ENCODE data around the gene VSX2.
A peak's percentile ranks its signal among the peaks of the same experiment; 100 is the strongest.

Gene VSX2

DNA sequence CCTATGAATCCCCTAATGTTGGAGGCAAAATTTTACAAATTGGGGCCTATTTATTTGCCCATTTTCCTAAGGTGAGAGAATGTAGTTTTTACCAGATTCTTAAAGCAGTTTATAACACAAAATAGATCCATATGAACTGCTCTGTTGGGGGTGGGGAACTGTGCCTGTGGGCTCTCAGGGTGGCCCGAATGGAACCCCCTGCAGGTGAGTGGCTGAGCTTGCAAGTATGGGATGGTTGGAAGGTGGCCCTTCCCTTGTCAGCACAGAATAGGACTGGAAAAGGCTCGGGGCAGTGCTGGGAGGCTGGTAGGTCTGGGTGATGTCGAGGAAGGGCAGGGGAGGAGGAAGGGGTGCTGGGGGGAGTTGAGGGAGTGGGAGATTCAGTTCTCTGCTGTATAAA lies 4.9 kb downstream of the VSX2 start:
- H3K36me3 ChIP-seq (ENCODE audit: control insufficient read depth, insufficient read depth, low read length): no peaks in the 10 kb centered on the region
- no peak for DNase-seq (ENCODE audit: low read depth, low spot score)
- no peak overlapping the region for H3K27ac ChIP-seq (ENCODE audit: low read length)
- H3K4me1 ChIP-seq (ENCODE audit: control insufficient read depth, insufficient read depth, low read length): peaks cover 9% of the 10 kb centered on the region
- no CpG with 5 or more reads among the region's 3 CpGs for WGBS (ENCODE audit: insufficient coverage, insufficient read length)
- no peaks in the 10 kb centered on the region for H3K9me3 ChIP-seq (ENCODE audit: control insufficient read depth, insufficient read depth, low read length)
- no peak overlapping the region for H3K4me3 ChIP-seq (ENCODE audit: low read length)
- peaks cover 47% of the 10 kb centered on the region for H3K27me3 ChIP-seq (ENCODE audit: control insufficient read depth, insufficient read depth, low read length)

DNA sequence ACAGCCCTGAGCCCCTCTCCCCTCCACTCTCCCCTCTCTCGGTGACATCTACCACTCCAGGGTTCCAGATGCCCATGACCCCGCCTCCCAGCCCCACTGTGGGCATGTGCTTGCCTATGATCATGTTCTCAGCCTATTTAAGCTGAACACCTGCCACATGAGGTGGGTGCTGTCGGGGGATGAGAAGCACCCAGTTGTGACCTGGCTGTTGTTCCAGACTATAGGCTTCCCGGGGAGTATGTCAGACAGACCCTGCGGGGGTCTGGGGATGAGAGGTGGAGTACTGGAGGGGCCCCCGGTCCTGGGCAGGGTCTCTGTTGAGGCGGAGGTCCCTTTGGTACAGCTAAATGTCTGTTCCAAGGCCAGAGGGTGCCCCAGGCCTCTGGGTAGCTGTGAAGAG lies 6.0 kb downstream of the VSX2 start:
- H3K4me3 ChIP-seq (ENCODE audit: low read length): no peak overlapping the region
- no peaks in the 10 kb centered on the region for H3K36me3 ChIP-seq (ENCODE audit: control insufficient read depth, insufficient read depth, low read length)
- no CpG with 5 or more reads among the region's 7 CpGs for WGBS (ENCODE audit: insufficient coverage, insufficient read length)
- peaks cover 9% of the 10 kb centered on the region for H3K4me1 ChIP-seq (ENCODE audit: control insufficient read depth, insufficient read depth, low read length)
- no peaks in the 10 kb centered on the region for H3K9me3 ChIP-seq (ENCODE audit: control insufficient read depth, insufficient read depth, low read length)
- H3K27me3 ChIP-seq (ENCODE audit: control insufficient read depth, insufficient read depth, low read length): peaks cover 36% of the 10 kb centered on the region
- H3K27ac ChIP-seq (ENCODE audit: low read length): no peak overlapping the region
- no peak for DNase-seq (ENCODE audit: low read depth, low spot score)

DNA sequence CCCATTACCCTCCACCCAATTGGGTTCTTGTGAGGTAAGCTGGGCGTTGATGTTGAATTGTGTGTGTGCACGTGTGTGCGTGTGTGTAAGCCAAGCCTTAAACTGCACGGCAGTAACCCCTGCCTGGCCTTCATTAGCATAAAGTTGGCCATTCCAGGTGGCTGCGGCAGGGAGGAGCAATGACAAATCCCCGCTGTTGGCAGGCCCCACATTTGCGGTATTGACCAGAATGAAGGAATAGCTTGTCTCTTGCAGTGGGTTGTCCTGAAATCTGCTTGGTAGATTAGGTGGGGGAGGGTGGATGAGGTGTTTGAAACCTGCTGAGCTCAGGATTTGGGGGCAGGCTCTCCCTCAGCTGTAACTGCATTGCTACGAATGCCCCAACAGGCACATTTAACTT lies 7.3 kb downstream of the VSX2 start:
- Histone ChIP-seq H3K36me3 (ENCODE audit: control insufficient read depth, insufficient read depth, low read length) (no peaks in the 10 kb centered on the region), H3K4me3 (ENCODE audit: low read length) (no peak overlapping the region), H3K27me3 (ENCODE audit: control insufficient read depth, insufficient read depth, low read length) (peaks cover 23% of the 10 kb centered on the region), H3K27ac (ENCODE audit: low read length) (no peak overlapping the region), H3K9me3 (ENCODE audit: control insufficient read depth, insufficient read depth, low read length) (no peaks in the 10 kb centered on the region), H3K4me1 (ENCODE audit: control insufficient read depth, insufficient read depth, low read length) (peaks cover 6% of the 10 kb centered on the region)
- no peak for DNase-seq (ENCODE audit: low read depth, low spot score)
- WGBS (ENCODE audit: insufficient coverage, insufficient read length): no CpG with 5 or more reads among the region's 8 CpGs

DNA sequence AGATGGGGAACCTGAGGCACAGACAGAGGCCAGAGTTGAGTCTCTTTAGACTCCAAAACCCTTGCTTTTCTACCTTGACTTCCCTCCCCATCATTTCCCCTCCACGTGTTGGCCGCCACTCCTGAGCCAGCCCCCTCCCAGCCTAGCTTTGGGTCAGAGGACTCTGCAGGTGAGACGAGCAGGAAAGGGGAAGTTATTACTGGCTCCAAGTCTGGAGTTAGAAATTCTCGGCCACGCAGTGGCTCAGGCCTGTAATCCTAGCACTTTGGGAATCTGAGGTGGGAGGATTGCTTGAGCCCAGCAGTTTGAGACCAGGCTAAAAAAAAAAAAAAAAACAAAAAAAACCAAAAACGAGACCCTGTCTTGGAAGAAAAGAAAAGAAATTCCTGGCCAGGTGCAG lies 8.8 kb downstream of the VSX2 start:
- no peak overlapping the region for H3K4me3 ChIP-seq (ENCODE audit: low read length)
- peaks cover 9% of the 10 kb centered on the region for H3K27me3 ChIP-seq (ENCODE audit: control insufficient read depth, insufficient read depth, low read length)
- no peaks in the 10 kb centered on the region for H3K9me3 ChIP-seq (ENCODE audit: control insufficient read depth, insufficient read depth, low read length)
- H3K36me3 ChIP-seq (ENCODE audit: control insufficient read depth, insufficient read depth, low read length): no peaks in the 10 kb centered on the region
- no peak overlapping the region for H3K27ac ChIP-seq (ENCODE audit: low read length)
- WGBS (ENCODE audit: insufficient coverage, insufficient read length): no CpG with 5 or more reads among the region's 6 CpGs
- H3K4me1 ChIP-seq (ENCODE audit: control insufficient read depth, insufficient read depth, low read length): peaks cover 5% of the 10 kb centered on the region
- no peak for DNase-seq (ENCODE audit: low read depth, low spot score)

- no CpG with 5 or more reads among the region's 12 CpGs for WGBS (ENCODE audit: insufficient coverage, insufficient read length)
These were observed 10.5 kb downstream of the VSX2 start for GRCh38 chr14:74249433-74250375.

DNA sequence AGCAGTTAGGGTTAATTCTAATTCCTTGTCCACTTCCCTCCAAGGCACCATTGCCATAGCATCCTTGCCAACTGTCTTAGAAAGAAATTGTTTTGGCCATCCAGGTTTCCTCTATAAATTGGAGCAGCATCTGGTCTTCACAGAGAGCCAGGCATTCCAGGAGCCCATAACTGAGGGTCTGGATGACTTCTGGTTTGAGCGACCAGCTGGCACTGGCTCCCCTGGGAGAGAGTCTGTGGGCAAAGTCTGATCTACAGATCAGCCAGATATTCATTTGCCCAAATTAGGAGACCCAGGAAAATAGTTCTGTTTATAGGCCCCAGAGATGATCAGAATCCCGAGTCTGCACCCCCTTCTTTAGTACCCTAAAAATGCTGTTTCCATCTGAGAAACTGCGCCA lies 16.0 kb downstream of the VSX2 start:
- WGBS (ENCODE audit: insufficient coverage, insufficient read length): no CpG with 5 or more reads among the region's 3 CpGs
- Histone ChIP-seq H3K4me1 (ENCODE audit: control insufficient read depth, insufficient read depth, low read length) (no peaks in the 10 kb centered on the region), H3K9me3 (ENCODE audit: control insufficient read depth, insufficient read depth, low read length) (no peaks in the 10 kb centered on the region), H3K27ac (ENCODE audit: low read length) (no peak overlapping the region), H3K36me3 (ENCODE audit: control insufficient read depth, insufficient read depth, low read length) (no peaks in the 10 kb centered on the region), H3K27me3 (ENCODE audit: control insufficient read depth, insufficient read depth, low read length) (peaks cover 3% of the 10 kb centered on the region; the same call in 1 of the 2 replicates), H3K4me3 (ENCODE audit: low read length) (no peak overlapping the region)
- DNase-seq (ENCODE audit: low read depth, low spot score): no peak

More at GRCh38 chr14:74249433-74250375, 10.5 kb downstream of the VSX2 start:
- H3K9me3 ChIP-seq (ENCODE audit: control insufficient read depth, insufficient read depth, low read length): no peaks in the 10 kb centered on the region
- no peak overlapping the region for H3K27ac ChIP-seq (ENCODE audit: low read length)
- H3K27me3 ChIP-seq (ENCODE audit: control insufficient read depth, insufficient read depth, low read length): no peaks in the 10 kb centered on the region
- peaks cover 5% of the 10 kb centered on the region for H3K4me1 ChIP-seq (ENCODE audit: control insufficient read depth, insufficient read depth, low read length)
- H3K36me3 ChIP-seq (ENCODE audit: control insufficient read depth, insufficient read depth, low read length): no peaks in the 10 kb centered on the region
- no peak for DNase-seq (ENCODE audit: low read depth, low spot score)
- no peak overlapping the region for H3K4me3 ChIP-seq (ENCODE audit: low read length)

DNA sequence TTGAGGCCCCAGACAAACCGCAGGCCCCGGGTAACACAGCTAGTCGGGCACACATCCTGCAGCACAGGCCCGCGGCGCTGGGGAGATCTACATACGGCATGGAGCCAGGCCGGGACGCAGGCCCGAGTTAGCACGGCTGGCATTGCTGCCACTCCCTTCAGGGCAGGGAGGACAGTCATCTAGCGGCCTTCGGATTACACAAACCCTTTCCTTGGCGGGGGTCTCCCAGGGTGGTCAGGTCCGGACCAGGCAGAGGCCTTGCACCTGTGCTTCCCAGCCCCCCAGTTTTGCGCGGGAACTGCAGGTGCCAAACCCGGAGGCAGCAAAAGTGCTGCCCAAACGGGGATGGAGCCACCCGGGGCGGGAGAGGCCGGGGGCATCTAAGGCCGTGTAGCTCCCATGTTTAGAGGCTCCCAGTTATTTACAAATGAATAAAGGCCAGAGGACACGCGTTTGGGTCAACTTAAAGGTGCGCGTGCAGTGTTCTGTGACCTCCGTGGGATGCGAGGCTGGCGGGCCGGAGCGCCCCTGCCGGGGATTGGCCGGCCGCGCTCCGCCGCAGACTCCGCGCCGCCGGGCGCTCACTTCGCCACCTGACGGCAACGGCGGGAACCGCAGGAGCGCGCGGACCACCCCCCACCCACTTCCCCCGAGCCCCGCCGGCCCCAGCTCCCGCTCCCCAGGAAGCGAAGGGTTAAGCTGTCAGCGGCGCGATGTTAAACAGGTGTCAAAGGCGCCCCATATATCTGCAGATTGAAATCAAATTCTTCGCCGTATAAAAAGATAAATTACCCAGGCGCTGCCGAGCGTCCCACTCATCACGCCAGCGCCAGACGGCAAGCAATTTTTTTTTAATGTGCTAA lies 18.1 kb downstream of the VSX2 start:
- Histone ChIP-seq H3K27me3 (ENCODE audit: control insufficient read depth, insufficient read depth, low read length) (peaks cover 3% of the 10 kb centered on the region; the same call in 1 of the 2 replicates), H3K4me1 (ENCODE audit: control insufficient read depth, insufficient read depth, low read length) (no peaks in the 10 kb centered on the region), H3K36me3 (ENCODE audit: control insufficient read depth, insufficient read depth, low read length) (no peaks in the 10 kb centered on the region), H3K4me3 (ENCODE audit: low read length) (peak overlapping the region; percentile 48; the same call in 1 of the 2 replicates), H3K9me3 (ENCODE audit: control insufficient read depth, insufficient read depth, low read length) (no peaks in the 10 kb centered on the region), H3K27ac (ENCODE audit: low read length) (no peak overlapping the region)
- no peak for DNase-seq (ENCODE audit: low read depth, low spot score)
- WGBS (ENCODE audit: insufficient coverage, insufficient read length): no CpG with 5 or more reads among the region's 68 CpGs

DNA sequence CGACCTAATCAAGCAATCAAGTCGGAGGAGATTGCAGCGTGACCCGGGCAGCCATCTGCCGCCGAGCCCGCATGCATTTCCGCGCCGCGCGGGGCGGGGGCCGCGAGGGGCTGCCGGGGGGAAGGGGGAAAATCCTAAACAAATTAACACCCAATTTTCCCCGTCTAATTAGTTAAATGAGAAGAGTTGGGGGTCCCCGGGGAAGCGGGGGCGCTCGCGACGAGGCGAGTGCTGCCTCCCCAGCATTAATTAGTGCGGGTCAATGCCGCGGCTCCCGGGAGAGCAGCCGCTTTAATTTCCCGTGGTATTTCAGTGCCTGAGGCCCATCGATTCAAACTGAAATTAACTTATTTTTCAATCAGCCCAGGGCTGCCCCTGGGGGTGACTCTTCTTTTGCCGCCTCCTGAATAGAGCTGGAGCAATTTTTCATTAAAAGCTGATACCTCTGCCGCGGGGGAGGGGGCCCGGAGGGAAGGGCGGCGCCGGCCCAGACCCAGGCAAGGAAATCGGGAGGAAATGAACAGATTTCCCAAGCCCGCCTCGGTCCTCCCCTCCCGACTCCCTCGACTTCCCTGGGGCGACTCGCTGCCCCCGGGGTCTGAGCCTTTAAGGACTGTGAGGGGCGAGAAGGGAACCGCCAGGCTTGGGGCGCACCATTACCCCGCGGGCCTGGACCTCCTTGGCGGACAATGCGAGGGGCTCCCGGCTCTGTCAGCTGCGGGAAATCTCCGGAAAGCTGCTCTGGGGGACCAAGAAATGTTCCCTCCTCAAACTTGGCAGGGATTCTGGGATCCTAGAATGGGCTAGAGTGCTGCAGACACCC lies 18.9 kb downstream of the VSX2 start:
- no peak for DNase-seq (ENCODE audit: low read depth, low spot score)
- peaks cover 3% of the 10 kb centered on the region; the same call in 1 of the 2 replicates for H3K27me3 ChIP-seq (ENCODE audit: control insufficient read depth, insufficient read depth, low read length)

DNA sequence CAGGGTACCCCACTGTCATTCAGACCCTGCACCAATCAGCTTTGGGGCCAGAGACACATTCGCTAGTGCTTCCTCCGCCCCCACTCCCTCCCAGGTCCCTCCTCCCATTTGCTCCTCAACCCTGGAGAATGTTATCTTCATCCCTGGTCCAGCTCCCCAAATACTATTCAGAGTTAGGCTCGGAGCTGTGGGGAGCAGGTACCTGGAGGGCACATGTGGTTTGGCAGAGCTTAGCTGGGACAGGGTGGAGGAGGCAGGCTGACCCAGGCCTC lies 19.5 kb downstream of the VSX2 start:
- no CpG with 5 or more reads among the region's 3 CpGs for WGBS (ENCODE audit: insufficient coverage, insufficient read length)
- DNase-seq (ENCODE audit: low read depth, low spot score): no peak
- H3K36me3 ChIP-seq (ENCODE audit: control insufficient read depth, insufficient read depth, low read length): no peaks in the 10 kb centered on the region
- no peaks in the 10 kb centered on the region for H3K4me1 ChIP-seq (ENCODE audit: control insufficient read depth, insufficient read depth, low read length)
- no peaks in the 10 kb centered on the region for H3K9me3 ChIP-seq (ENCODE audit: control insufficient read depth, insufficient read depth, low read length)
- H3K4me3 ChIP-seq (ENCODE audit: low read length): no peak overlapping the region; the same call in 1 of the 2 replicates
- peaks cover 3% of the 10 kb centered on the region; the same call in 1 of the 2 replicates for H3K27me3 ChIP-seq (ENCODE audit: control insufficient read depth, insufficient read depth, low read length)
- no peak overlapping the region for H3K27ac ChIP-seq (ENCODE audit: low read length)

More for the DNA sequence above, 18.9 kb downstream of the VSX2 start:
- Histone ChIP-seq H3K4me3 (ENCODE audit: low read length) (peak overlapping the region; percentile 48; the same call in 1 of the 2 replicates), H3K4me1 (ENCODE audit: control insufficient read depth, insufficient read depth, low read length) (no peaks in the 10 kb centered on the region), H3K9me3 (ENCODE audit: control insufficient read depth, insufficient read depth, low read length) (no peaks in the 10 kb centered on the region), H3K36me3 (ENCODE audit: control insufficient read depth, insufficient read depth, low read length) (no peaks in the 10 kb centered on the region), H3K27ac (ENCODE audit: low read length) (no peak overlapping the region)
- no CpG with 5 or more reads among the region's 56 CpGs for WGBS (ENCODE audit: insufficient coverage, insufficient read length)

- H3K9me3 ChIP-seq (ENCODE audit: control insufficient read depth, insufficient read depth, low read length): no peaks in the 10 kb centered on the region
- no peaks in the 10 kb centered on the region for H3K4me1 ChIP-seq (ENCODE audit: control insufficient read depth, insufficient read depth, low read length)
- no peak for DNase-seq (ENCODE audit: low read depth, low spot score)
- no peak overlapping the region for H3K4me3 ChIP-seq (ENCODE audit: low read length)
- H3K27me3 ChIP-seq (ENCODE audit: control insufficient read depth, insufficient read depth, low read length): peaks cover 3% of the 10 kb centered on the region; the same call in 1 of the 2 replicates
- no CpG with 5 or more reads among the region's 12 CpGs for WGBS (ENCODE audit: insufficient coverage, insufficient read length)
- no peaks in the 10 kb centered on the region for H3K36me3 ChIP-seq (ENCODE audit: control insufficient read depth, insufficient read depth, low read length)
- no peak overlapping the region for H3K27ac ChIP-seq (ENCODE audit: low read length)
These were observed 20.3 kb downstream of the VSX2 start for GRCh38 chr14:74259513-74259912.

Data from iPS DF 6.9 (cell line).